ENCODE measurements around the gene MYBPC3.

The MYBPC3 gene

GRCh38 chr11:47282462-47282861, 70.0 kb downstream of the MYBPC3 start:
- TF ChIP-seq EP300 (IDR thresholded peaks at IDR 0.05; ENCODE audit: borderline replicate concordance), result no peak
- TF ChIP-seq MAX (IDR thresholded peaks at IDR 0.05), result no peak
- no peak for TF ChIP-seq TCF12 (IDR thresholded peaks at IDR 0.05; ENCODE audit: low read depth)
- TF ChIP-seq YY1 (IDR thresholded peaks at IDR 0.05; ENCODE audit: low read depth), result no peak
- TF ChIP-seq RAD21 (IDR thresholded peaks at IDR 0.05; ENCODE audit: low read depth), result no peak
- TF ChIP-seq FOXM1 (IDR thresholded peaks at IDR 0.05; ENCODE audit: borderline replicate concordance, low read depth), result no peak
- TF ChIP-seq USF1 (IDR thresholded peaks at IDR 0.05), result no peak
- no peak for TF ChIP-seq ZBTB7A (IDR thresholded peaks at IDR 0.05; ENCODE audit: low read depth)
- no peak for TF ChIP-seq NFIC (IDR thresholded peaks at IDR 0.05)
- no peak for TF ChIP-seq CREB1 (IDR thresholded peaks at IDR 0.05; ENCODE audit: low read depth)
- no peak for TF ChIP-seq REST (IDR thresholded peaks at IDR 0.05; ENCODE audit: low read depth)
- TF ChIP-seq TAF1 (IDR thresholded peaks at IDR 0.05; ENCODE audit: low read depth), result no peak
- no peak for TF ChIP-seq TEAD4 (IDR thresholded peaks at IDR 0.05)
- no peak for TF ChIP-seq EGR1 (IDR thresholded peaks at IDR 0.05)
- TF ChIP-seq CEBPB (IDR thresholded peaks at IDR 0.05), result no peak
